Measurements from ENCODE around the gene CRACDL. TPM values are rescaled to one million over a fixed set of nuclear protein-coding genes. Genes with fewer than 3 reads are reported as not detected.

CRACDL gene
- total and polyA plus RNA-seq, 2 donors (not counting 3 experiments of a cell fraction or from before 2014, with no cell fraction given): 0.92 to 6.3 TPM

- ChIA-PET POLR2A (no interaction called here), CTCF (no interaction called here)
- FAIRE-seq: no peak
Measured at GRCh38 chr2:98790221-98790620, 145.8 kb downstream of the CRACDL start.

More at GRCh38 chr2:98790221-98790620, 145.8 kb downstream of the CRACDL start:
- peaks cover 12% of the 10 kb centered on the region for H3K4me1 ChIP-seq (ENCODE audit: control insufficient read depth, extremely low read depth, insufficient read depth, low read length)
- no peaks in the 10 kb centered on the region for H4K20me1 ChIP-seq (replicated peaks; ENCODE audit: control insufficient read depth, extremely low read depth, insufficient read depth, low read length)
- H3K4me3 ChIP-seq (replicated peaks in 1 of 3; ENCODE audit: insufficient read depth in 1 of 3, low read depth in 1 of 3, low read length in 3 of 3): no peak overlapping the region
- no peaks in the 10 kb centered on the region for H3K9me1 ChIP-seq (replicated peaks; ENCODE audit: control insufficient read depth, extremely low read depth, insufficient read depth, low read length)
- intact Hi-C loops (cut with micrococcal nuclease) (no loop called here), dilution Hi-C loops (cut with MboI; ENCODE audit: extremely low pct_ligation_motif_present, low sequenced_read_pairs) (no loop called here)
- H3K4me2 ChIP-seq (ENCODE audit: insufficient read depth, low read length): no peak overlapping the region
- H3K27ac ChIP-seq (ENCODE audit: insufficient read depth, low read depth, low read length): no peak overlapping the region
- H3K9ac ChIP-seq (replicated peaks; ENCODE audit: extremely low read depth, insufficient read depth, low read length): no peak overlapping the region
- no peak overlapping the region for H2AFZ ChIP-seq (ENCODE audit: low read depth, low read length)
- no peak for DNase-seq (ENCODE audit: low read depth, low spot score)
- H3K79me2 ChIP-seq (ENCODE audit: control insufficient read depth, insufficient read depth, low read length): no peaks in the 10 kb centered on the region
- no peaks in the 10 kb centered on the region for H3K9me3 ChIP-seq (replicated peaks; ENCODE audit: control insufficient read depth, insufficient read depth, low read length)
- no peaks in the 10 kb centered on the region for H3K36me3 ChIP-seq (ENCODE audit: control insufficient read depth in 2 of 2, extremely low read depth in 1 of 2, insufficient read depth in 2 of 2, low read length in 2 of 2)
- no peaks in the 10 kb centered on the region for H3K27me3 ChIP-seq (ENCODE audit: control insufficient read depth in 2 of 2, insufficient read depth in 2 of 2, low read length in 2 of 2)
- BruUV-seq (replicated peaks): no TSS peak
- TF ChIP-seq JUN (IDR thresholded peaks at IDR 0.05; ENCODE audit: borderline replicate concordance, insufficient read depth, insufficient read length, low read depth): no peak
- no peak for TF ChIP-seq GATA2 (IDR thresholded peaks at IDR 0.05; ENCODE audit: insufficient read depth, insufficient read length, low read depth, low read length)
- TF ChIP-seq POLR2AphosphoS5 (IDR thresholded peaks at IDR 0.05; ENCODE audit: insufficient read depth, low read depth, low read length): no peak
- TF ChIP-seq MAX (IDR thresholded peaks at IDR 0.05; ENCODE audit: insufficient read depth, insufficient read length): no peak
- TF ChIP-seq MYC (IDR thresholded peaks at IDR 0.05; ENCODE audit: low read depth, low read length): no peak
- TF ChIP-seq FOS (IDR thresholded peaks at IDR 0.05; ENCODE audit: borderline replicate concordance, insufficient read depth, low read length): no peak
- TF ChIP-seq, protein P1, sequence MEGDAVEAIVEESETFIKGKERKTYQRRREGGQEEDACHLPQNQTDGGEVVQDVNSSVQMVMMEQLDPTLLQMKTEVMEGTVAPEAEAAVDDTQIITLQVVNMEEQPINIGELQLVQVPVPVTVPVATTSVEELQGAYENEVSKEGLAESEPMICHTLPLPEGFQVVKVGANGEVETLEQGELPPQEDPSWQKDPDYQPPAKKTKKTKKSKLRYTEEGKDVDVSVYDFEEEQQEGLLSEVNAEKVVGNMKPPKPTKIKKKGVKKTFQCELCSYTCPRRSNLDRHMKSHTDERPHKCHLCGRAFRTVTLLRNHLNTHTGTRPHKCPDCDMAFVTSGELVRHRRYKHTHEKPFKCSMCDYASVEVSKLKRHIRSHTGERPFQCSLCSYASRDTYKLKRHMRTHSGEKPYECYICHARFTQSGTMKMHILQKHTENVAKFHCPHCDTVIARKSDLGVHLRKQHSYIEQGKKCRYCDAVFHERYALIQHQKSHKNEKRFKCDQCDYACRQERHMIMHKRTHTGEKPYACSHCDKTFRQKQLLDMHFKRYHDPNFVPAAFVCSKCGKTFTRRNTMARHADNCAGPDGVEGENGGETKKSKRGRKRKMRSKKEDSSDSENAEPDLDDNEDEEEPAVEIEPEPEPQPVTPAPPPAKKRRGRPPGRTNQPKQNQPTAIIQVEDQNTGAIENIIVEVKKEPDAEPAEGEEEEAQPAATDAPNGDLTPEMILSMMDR (IDR thresholded peaks at IDR 0.05; ENCODE audit: extremely low read depth in 1 of 2, insufficient read depth in 1 of 2, low read depth in 1 of 2, low read length in 2 of 2): no peak
- TF ChIP-seq EZH2 (IDR thresholded peaks at IDR 0.05; ENCODE audit: borderline replicate concordance, low read depth, low read length, severe bottlenecking): no peak
- TF ChIP-seq POLR2A (IDR thresholded peaks at IDR 0.05; ENCODE audit: low read depth, low read length): no peak
